ENCODE data around the gene RPS6KB2.
A peak's percentile ranks its signal among the peaks of the same experiment; 100 is the strongest.

The RPS6KB2 gene

DNA sequence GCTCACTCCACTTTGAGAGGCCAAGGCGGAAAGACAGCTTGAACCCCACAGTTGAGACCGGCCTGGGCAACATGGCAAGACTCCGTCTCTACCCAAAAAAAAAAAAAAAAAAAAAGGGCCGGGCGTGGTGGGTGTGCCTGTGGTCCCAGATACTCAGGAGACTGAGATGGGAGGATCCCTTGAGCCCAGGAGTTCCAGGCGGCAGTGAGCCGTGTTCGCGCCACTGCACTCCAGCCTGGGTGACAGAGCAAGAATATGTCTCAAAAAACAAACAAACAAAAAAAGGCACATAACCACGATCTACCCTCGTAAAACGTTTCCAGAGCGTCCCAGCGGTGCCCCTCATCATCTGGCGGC is 37.4 kb upstream of the RPS6KB2 start:
- Histone ChIP-seq H3K4me1 (ENCODE audit: control insufficient read depth, insufficient read depth, low read length, unreplicated experiment) (no peaks in the 10 kb centered on the region), H3K4me3 (ENCODE audit: low read depth, low read length) (peak overlapping the region; percentile 84), H3K36me3 (ENCODE audit: insufficient read depth, low read length) (no peaks in the 10 kb centered on the region), H3K79me2 (ENCODE audit: control insufficient read depth, insufficient read depth, low read length, unreplicated experiment) (no peaks in the 10 kb centered on the region), H3K27me3 (ENCODE audit: insufficient read depth, low read length) (no peaks in the 10 kb centered on the region), H3K27ac (ENCODE audit: low read depth, low read length) (peak overlapping the region; percentile 39; the same call in 1 of the 2 replicates), H2AFZ (ENCODE audit: low read length, unreplicated experiment) (peak overlapping the region; percentile 78)

DNA sequence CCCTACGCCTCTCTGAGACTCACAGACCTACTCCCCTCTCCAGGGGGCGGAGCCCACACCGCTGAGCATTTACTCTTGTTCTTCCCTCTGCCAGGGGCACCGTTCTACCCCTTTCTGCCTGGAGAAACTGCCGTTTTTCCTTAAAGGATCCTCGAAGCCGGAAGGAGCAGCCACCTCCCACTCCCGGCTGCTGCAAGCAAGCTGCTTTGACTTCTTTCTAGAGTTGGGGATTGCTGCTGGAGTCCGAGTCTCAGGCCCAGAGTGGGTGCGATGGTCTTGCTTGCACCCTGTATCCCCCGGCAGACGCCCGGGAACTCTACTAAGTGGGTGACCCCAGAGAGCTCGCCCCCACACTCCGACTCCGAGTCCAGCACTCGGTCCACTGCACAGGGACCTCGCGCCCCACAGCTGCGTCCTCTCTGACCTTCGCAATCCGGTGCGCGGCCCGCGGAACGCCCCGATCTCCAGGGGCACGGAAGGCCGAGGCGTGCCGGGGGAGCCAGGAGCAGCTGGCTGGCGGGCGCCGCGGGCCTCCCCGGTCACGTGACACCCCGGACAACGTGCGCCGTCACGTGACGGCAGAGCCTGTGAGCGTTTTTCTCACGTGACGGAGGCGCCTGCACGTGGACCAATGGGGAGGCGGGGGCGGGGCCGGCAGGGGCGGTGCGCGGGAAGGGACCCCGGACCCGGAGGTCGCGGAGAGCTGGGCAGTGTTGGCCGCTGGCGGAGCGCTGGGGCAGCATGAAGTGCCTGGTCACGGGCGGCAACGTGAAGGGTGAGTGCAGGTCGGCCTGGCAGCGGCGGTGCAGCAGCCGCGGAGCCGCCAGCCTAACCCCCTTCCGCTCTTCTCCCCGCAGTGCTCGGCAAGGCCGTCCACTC is 36.8 kb upstream of the RPS6KB2 start, which contains the start of gene RAD9A:
TSS of gene RAD9A (plus strand) at position 683 of the 879 bp plus-strand sequence. CDS start at position 742, 59 bp downstream.
- Histone ChIP-seq H3K27me3 (ENCODE audit: insufficient read depth, low read length) (no peaks in the 10 kb centered on the region), H3K4me1 (ENCODE audit: control insufficient read depth, insufficient read depth, low read length, unreplicated experiment) (no peaks in the 10 kb centered on the region), H2AFZ (ENCODE audit: low read length, unreplicated experiment) (peak within 1 kb of the TSS; percentile 78), H3K27ac (ENCODE audit: low read depth, low read length) (peak within 1 kb of the TSS; percentile 50; the same call in 1 of the 2 replicates), H3K4me3 (ENCODE audit: low read depth, low read length) (peak within 1 kb of the TSS; percentile 84), H3K36me3 (ENCODE audit: insufficient read depth, low read length) (no peaks in the 10 kb centered on the region), H3K79me2 (ENCODE audit: control insufficient read depth, insufficient read depth, low read length, unreplicated experiment) (no peaks in the 10 kb centered on the region)

DNA sequence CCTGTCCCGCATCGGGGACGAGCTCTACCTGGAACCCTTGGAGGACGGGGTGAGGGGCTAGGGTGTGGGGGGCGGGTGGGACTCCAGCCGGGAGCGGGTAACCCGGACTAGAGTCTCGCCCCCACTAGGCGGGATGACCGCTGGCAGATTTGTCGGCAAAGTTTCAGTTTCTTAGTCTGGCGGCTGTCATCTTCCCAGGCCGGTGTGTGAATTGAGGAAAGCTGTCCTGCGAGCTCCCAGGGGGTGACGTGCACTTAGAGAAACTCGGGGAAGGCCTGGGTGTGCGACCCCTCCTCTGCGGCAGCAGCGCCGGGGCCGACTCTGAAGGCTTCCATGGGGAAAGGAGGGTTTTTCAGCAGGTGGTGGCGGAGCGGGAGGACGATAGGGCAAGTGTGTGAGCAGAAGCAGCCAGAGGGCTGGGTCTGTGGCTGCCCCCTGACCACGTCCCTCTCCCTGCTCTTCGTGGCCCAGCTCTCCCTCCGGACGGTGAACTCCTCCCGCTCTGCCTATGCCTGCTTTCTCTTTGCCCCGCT is 36.0 kb upstream of the RPS6KB2 start:
- Histone ChIP-seq H3K4me3 (ENCODE audit: low read depth, low read length) (peak overlapping the region; percentile 84), H2AFZ (ENCODE audit: low read length, unreplicated experiment) (peak overlapping the region; percentile 66), H3K27me3 (ENCODE audit: insufficient read depth, low read length) (no peaks in the 10 kb centered on the region), H3K4me1 (ENCODE audit: control insufficient read depth, insufficient read depth, low read length, unreplicated experiment) (no peaks in the 10 kb centered on the region), H3K36me3 (ENCODE audit: insufficient read depth, low read length) (no peaks in the 10 kb centered on the region), H3K79me2 (ENCODE audit: control insufficient read depth, insufficient read depth, low read length, unreplicated experiment) (no peaks in the 10 kb centered on the region), H3K27ac (ENCODE audit: low read depth, low read length) (peak overlapping the region; percentile 50; the same call in 1 of the 2 replicates)

DNA sequence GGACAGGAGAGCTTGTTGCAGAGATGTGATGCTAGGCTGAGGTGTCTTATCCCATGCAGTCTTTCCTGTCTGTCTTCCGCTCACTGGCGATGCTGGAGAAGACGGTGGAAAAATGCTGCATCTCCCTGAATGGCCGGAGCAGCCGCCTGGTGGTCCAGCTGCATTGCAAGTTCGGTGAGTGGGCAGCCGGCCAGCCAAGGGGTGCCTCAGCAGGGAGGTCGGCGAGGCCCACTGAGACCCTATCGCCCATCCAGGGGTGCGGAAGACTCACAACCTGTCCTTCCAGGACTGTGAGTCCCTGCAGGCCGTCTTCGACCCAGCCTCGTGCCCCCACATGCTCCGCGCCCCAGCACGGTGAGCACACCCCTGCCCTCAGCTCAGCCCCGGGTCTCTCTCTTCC is 34.9 kb upstream of the RPS6KB2 start:
- H3K27me3 ChIP-seq (ENCODE audit: insufficient read depth, low read length) = no peaks in the 10 kb centered on the region
- H3K4me1 ChIP-seq (ENCODE audit: control insufficient read depth, insufficient read depth, low read length, unreplicated experiment) = no peaks in the 10 kb centered on the region
- H2AFZ ChIP-seq (ENCODE audit: low read length, unreplicated experiment) = no peak overlapping the region
- H3K4me3 ChIP-seq (ENCODE audit: low read depth, low read length) = no peak overlapping the region
- no peaks in the 10 kb centered on the region for H3K36me3 ChIP-seq (ENCODE audit: insufficient read depth, low read length)
- H3K27ac ChIP-seq (ENCODE audit: low read depth, low read length) = no peak overlapping the region
- no peaks in the 10 kb centered on the region for H3K79me2 ChIP-seq (ENCODE audit: control insufficient read depth, insufficient read depth, low read length, unreplicated experiment)

DNA sequence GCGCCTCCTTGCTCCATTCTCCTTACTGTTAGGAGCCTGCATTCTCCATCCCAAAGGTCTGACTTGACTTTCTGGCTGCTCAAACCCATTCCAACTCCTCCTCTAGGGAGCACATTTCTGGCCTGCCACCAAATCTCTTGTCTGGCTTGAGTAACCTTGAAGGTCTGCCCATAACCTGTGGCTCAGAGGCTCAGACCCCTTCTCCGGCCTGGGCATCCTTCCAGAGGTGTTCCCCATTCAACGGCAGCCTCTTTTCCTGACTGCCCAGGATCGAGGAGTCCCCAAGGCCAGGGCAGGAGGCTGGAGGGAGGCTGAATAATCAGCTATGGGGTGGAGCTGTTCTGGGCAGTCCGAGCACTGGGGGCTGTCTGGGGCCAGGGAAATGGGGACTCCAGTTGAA is 34.3 kb upstream of the RPS6KB2 start:
- H2AFZ ChIP-seq (ENCODE audit: low read length, unreplicated experiment) = no peak overlapping the region
- H3K36me3 ChIP-seq (ENCODE audit: insufficient read depth, low read length) = no peaks in the 10 kb centered on the region
- H3K27ac ChIP-seq (ENCODE audit: low read depth, low read length) = no peak overlapping the region
- H3K4me1 ChIP-seq (ENCODE audit: control insufficient read depth, insufficient read depth, low read length, unreplicated experiment) = no peaks in the 10 kb centered on the region
- H3K27me3 ChIP-seq (ENCODE audit: insufficient read depth, low read length) = no peaks in the 10 kb centered on the region
- no peak overlapping the region for H3K4me3 ChIP-seq (ENCODE audit: low read depth, low read length)
- H3K79me2 ChIP-seq (ENCODE audit: control insufficient read depth, insufficient read depth, low read length, unreplicated experiment) = no peaks in the 10 kb centered on the region

DNA sequence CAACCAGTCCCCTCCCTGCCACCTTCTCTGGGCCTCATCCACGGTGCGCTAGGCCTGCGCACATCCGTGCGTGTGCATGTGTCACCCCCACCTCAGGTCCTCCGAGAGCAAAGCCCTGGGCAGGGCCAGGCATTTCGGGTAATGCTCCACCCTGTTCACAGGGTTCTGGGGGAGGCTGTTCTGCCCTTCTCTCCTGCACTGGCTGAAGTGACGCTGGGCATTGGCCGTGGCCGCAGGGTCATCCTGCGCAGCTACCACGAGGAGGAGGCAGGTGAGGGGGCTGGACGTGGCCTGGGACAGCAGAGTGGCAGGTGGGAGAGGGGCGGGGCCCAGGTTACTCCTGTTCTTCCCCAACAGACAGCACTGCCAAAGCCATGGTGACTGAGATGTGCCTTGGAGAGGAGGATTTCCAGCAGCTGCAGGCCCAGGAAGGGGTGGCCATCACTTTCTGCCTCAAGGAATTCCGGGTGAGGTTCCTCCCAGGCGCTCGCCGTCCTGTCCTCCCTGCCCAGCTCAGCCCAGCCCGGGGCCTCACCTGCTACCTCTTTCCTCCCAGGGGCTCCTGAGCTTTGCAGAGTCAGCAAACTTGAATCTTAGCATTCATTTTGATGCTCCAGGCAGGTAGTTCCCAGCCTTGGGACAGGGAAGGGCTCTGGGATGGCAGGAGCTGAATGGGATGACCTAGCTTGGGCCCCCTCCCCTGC is 32.6 kb upstream of the RPS6KB2 start:
- Histone ChIP-seq H3K4me3 (ENCODE audit: low read depth, low read length) (no peak overlapping the region), H3K4me1 (ENCODE audit: control insufficient read depth, insufficient read depth, low read length, unreplicated experiment) (peaks cover 8% of the 10 kb centered on the region), H3K79me2 (ENCODE audit: control insufficient read depth, insufficient read depth, low read length, unreplicated experiment) (peaks cover 7% of the 10 kb centered on the region), H3K27me3 (ENCODE audit: insufficient read depth, low read length) (no peaks in the 10 kb centered on the region), H2AFZ (ENCODE audit: low read length, unreplicated experiment) (no peak overlapping the region), H3K36me3 (ENCODE audit: insufficient read depth, low read length) (peaks cover 2% of the 10 kb centered on the region; the same call in 1 of the 2 replicates), H3K27ac (ENCODE audit: low read depth, low read length) (no peak overlapping the region)

DNA sequence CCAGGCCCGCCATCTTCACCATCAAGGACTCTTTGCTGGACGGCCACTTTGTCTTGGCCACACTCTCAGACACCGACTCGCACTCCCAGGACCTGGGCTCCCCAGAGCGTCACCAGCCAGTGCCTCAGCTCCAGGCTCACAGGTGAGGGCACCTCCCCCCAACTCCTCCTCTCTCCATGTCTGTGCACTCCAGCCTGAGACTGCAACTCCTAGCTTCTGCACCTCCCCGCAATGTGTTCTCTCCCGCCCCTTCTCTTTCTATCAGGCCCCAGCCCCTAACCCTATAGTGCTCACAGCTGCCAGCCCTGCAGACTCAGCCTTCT is 32.1 kb upstream of the RPS6KB2 start:
- peaks cover 12% of the 10 kb centered on the region for H3K79me2 ChIP-seq (ENCODE audit: control insufficient read depth, insufficient read depth, low read length, unreplicated experiment)
- H3K27me3 ChIP-seq (ENCODE audit: insufficient read depth, low read length) = no peaks in the 10 kb centered on the region
- no peak overlapping the region for H3K4me3 ChIP-seq (ENCODE audit: low read depth, low read length)
- H3K36me3 ChIP-seq (ENCODE audit: insufficient read depth, low read length) = peaks cover 2% of the 10 kb centered on the region; the same call in 1 of the 2 replicates
- no peak overlapping the region for H3K27ac ChIP-seq (ENCODE audit: low read depth, low read length)
- no peak overlapping the region for H2AFZ ChIP-seq (ENCODE audit: low read length, unreplicated experiment)
- H3K4me1 ChIP-seq (ENCODE audit: control insufficient read depth, insufficient read depth, low read length, unreplicated experiment) = peaks cover 9% of the 10 kb centered on the region

DNA sequence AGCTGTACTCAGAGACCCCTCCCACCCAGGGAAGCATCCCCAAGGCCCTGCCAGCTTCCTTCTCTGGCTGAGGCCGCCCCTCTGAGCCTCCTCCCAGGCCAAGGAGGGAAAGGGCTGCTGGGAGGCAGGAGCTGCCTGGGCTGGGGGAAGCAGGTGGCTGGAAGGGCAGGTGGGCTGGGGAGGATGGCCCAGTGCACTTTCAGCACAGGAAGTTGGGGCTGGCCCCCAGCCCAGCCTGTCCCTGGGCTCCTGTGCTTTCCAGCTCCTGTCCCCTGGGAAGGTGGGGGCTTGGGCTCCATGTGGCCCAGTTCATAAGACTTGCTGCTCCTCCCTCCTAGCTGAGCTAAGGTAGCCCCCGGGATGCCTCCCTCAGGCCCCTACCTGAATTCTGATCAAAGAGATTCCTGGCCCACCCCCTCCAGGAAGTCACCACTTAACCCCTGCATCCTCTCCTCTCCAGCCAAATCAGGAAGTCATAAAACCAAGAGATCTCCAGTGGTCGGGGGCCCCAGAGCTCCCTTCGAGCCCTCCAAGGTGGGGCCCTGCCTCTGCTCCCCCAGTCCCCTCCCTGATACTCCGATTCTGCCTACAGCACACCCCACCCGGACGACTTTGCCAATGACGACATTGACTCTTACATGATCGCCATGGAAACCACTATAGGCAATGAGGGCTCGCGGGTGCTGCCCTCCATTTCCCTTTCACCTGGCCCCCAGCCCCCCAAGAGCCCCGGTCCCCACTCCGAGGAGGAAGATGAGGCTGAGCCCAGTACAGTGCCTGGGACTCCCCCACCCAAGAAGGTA is 31.5 kb upstream of the RPS6KB2 start:
- Histone ChIP-seq H2AFZ (ENCODE audit: low read length, unreplicated experiment) (no peak overlapping the region), H3K4me1 (ENCODE audit: control insufficient read depth, insufficient read depth, low read length, unreplicated experiment) (peaks cover 9% of the 10 kb centered on the region), H3K36me3 (ENCODE audit: insufficient read depth, low read length) (peaks cover 2% of the 10 kb centered on the region; the same call in 1 of the 2 replicates), H3K27me3 (ENCODE audit: insufficient read depth, low read length) (no peaks in the 10 kb centered on the region), H3K27ac (ENCODE audit: low read depth, low read length) (no peak overlapping the region), H3K79me2 (ENCODE audit: control insufficient read depth, insufficient read depth, low read length, unreplicated experiment) (peaks cover 15% of the 10 kb centered on the region), H3K4me3 (ENCODE audit: low read depth, low read length) (no peak overlapping the region)

DNA sequence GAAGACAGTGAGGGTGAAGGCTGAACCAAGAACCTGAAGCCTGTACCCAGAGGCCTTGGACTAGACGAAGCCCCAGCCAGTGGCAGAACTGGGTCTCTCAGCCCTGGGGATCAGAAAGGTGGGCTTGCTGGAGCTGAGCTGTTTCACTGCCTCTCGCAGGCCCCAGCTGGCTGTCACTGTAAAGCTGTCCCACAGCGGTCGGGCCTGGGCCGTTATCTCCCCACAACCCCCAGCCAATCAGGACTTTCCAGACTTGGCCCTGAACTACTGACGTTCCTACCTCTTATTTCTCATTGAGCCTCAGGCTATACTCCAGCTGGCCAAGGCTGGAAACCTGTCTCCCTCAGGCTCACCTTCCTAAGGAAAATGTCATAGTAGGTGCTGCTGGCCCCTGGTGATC is 30.8 kb upstream of the RPS6KB2 start:
- Histone ChIP-seq H3K27me3 (ENCODE audit: insufficient read depth, low read length) (no peaks in the 10 kb centered on the region), H3K4me1 (ENCODE audit: control insufficient read depth, insufficient read depth, low read length, unreplicated experiment) (peaks cover 12% of the 10 kb centered on the region), H3K4me3 (ENCODE audit: low read depth, low read length) (no peak overlapping the region), H3K79me2 (ENCODE audit: control insufficient read depth, insufficient read depth, low read length, unreplicated experiment) (peaks cover 15% of the 10 kb centered on the region), H3K36me3 (ENCODE audit: insufficient read depth, low read length) (peaks cover 2% of the 10 kb centered on the region; the same call in 1 of the 2 replicates), H2AFZ (ENCODE audit: low read length, unreplicated experiment) (no peak overlapping the region), H3K27ac (ENCODE audit: low read depth, low read length) (no peak overlapping the region)

DNA sequence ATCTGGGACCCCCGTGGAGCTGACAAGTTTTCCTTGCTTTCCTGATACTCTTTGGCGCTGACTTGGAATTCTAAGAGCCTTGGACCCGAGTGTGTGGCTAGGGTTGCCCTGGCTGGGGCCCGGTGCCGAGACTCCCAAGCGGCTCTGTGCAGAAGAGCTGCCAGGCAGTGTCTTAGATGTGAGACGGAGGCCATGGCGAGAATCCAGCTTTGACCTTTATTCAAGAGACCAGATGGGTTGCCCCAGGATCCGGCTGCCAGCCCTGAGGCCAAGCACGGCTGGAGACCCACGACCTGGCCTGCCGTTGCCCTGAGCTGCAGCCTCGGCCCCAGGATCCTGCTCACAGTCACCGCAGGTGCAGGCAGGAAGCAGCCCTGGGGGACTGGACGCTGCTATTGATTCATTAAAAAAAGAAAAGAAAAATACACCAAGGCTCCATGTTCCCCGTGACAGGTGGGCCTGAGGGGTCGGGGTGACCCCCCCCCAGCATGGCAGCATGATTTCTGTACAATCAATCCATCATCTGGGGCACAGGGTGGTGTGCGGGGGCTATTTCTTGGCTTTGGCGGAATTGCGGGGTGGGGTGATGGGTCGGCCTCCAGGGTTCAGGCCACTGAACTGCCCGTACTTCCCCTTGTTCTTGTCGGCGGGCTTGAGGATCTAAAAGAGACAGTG is 30.2 kb upstream of the RPS6KB2 start:
- H3K27me3 ChIP-seq (ENCODE audit: insufficient read depth, low read length) = no peaks in the 10 kb centered on the region
- H3K79me2 ChIP-seq (ENCODE audit: control insufficient read depth, insufficient read depth, low read length, unreplicated experiment) = peaks cover 15% of the 10 kb centered on the region
- H3K4me3 ChIP-seq (ENCODE audit: low read depth, low read length) = no peak overlapping the region
- H3K27ac ChIP-seq (ENCODE audit: low read depth, low read length) = no peak overlapping the region
- H3K4me1 ChIP-seq (ENCODE audit: control insufficient read depth, insufficient read depth, low read length, unreplicated experiment) = peaks cover 12% of the 10 kb centered on the region
- no peak overlapping the region for H2AFZ ChIP-seq (ENCODE audit: low read length, unreplicated experiment)
- H3K36me3 ChIP-seq (ENCODE audit: insufficient read depth, low read length) = peaks cover 2% of the 10 kb centered on the region; the same call in 1 of the 2 replicates
